GM19455 (cell line): ENCODE data around the gene PRUNE2.

Experiments used
- ATAC-seq: cut with Tn5 transposase; IDR thresholded peaks from one replicate; pipeline ENCODE4 v1.9.1; 2021; ENCODE audit not compliant: unreplicated experiment

PRUNE2 gene

DNA sequence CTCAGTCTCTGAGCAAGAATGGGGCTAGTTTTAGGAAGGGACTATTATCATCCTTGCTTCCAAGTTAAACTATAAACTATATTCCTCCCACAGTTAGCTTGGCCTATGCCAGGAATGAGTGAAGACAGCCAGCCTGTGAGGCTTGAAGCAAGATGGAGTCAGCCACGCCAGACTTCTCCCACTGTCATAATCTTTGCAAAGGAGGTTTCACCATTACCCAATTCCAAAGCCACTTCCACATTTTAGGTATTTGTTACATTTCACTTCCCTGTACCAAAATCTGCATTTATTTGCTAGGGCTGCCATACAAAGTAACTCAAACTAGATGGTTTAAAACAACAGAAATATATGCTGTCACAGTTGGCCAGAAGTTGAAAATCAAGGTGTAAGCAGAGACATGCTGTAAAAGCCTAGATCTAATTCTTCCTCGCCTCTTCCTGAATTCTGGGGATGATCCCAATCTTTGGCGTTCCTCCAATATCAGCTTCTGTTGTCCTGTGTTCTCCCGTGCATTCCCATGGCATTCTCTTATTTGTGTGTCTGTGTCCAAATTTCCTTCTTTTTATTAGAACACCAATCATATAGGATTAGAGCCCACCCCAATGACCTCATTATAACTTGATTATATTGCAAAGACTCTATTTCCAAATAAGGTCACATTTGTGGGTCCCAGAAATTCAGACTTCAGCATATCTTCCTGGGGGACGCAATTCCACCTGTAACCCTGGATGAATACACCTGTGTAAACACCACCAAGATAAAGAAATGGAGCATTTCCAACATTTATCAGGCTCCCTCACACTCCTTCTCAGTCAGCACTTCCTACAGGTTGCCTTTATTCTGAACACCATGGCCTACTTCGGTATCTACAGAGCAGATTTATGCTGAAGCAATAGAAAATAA is 320.2 kb downstream of the PRUNE2 start:
- ATAC-seq = no peak

DNA sequence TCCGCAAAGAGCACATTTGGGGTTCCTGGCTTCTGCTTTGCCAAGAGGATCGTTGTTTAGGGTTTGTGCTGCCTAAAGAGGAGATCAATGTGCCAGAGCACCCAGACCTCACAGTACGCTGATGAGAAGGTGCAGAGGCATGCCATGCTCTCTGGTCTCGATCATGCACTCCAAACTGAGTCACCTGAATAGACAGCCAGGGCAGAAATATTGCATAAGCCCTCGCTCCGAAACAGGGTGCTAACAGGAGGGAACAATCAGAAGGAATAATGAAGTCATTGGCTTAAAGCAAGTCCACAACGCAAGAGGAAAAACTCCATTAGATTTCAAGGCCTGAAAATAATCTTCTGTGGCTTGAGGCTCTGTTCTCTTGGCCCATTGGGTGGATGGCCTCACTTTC is 322.7 kb downstream of the PRUNE2 start:
- no peak for ATAC-seq

DNA sequence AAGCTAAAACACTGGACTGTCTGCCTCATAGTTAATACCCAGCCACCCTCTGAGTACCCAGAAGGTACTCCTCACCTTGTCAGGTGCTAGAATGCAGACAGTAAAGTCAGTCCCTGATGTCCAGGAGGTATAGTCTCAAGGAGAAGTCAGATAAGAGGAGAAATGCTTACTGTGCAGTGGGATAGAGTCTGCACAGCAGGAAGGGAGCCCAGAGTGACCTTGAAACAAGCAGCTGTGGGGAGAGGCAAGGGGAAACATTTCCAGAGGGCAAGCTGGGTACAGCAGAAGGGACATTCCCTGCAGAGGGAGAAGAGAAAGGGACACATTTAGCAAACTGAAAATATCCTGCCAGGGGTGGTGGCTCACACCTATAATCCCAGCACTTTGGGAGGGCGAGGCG is 324.2 kb downstream of the PRUNE2 start:
- ATAC-seq = no peak

DNA sequence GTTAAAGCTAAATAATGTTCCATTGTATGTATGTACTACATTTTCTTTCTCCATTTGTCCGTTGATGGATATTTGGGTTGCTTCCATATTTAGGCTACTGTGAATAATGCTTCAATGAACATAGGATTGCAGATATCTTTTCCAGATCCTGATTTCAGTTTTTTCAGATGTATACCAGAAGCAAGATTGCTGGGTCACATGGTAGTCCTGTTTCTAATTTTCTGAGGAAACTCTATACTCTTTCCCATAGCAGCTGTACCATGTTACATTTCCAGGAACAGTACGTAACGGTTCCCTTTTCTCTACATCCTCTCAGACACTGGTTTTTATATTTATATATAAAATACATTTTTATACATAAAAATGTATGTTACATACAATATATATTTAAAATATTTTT is 325.1 kb downstream of the PRUNE2 start:
- no peak for ATAC-seq

DNA sequence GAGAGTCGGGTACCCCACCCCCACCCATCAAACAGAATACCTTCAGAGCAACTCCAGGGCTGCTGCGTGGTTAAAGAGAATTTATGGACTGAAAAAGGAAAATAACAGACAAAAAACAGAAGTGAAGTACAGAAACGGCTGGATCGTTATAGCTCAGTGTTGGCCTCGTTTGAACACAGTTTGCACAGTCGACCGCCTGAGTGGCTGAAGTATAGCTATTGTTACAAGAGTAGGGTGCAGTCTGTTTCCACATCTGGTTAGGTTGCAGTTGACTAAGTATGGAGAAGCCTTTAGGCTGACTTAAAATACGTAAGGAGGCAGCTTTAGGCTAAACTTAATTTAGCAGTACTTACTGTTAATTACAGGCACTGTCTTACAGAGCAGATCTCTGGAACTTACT is 325.7 kb downstream of the PRUNE2 start:
- ATAC-seq = no peak

DNA sequence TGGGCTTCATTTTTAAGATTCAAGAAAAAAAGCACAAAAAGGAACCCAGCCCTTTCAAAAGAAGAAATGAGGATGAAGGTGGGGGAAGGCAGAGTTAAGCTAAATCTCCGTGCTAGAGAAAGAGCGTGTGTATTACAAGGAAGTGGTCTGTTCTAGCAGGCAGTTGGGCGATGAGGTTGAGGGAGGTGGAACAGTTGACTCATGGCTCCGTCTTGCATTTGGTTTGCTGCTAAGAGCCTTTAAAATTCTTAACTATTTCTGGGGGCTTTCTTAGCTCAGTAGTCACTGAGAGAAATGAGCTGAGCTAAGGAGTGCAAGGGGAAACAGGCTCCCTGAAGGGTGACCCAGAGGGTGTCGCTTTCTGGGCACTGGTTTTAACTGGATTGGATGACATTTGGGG is 329.6 kb downstream of the PRUNE2 start:
- peak; percentile 64 for ATAC-seq

DNA sequence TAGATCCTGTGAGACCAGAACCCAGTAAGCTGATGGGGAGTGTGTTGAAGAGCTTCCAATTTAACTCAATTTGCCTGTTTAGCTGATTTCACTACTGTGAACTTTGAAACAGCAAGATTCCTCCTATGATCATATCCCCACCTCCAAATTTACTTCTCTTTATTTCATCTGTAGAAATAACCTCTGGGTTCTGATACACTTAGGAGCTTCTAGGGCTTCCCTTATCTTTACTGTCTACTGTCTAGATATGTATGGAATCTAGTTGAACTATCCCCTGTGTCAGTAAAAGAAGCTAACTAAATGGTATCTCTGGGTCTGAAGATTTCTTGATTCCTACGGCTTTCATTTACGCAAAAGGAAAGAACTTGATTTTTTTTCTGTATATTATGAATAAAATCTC is 330.2 kb downstream of the PRUNE2 start:
- ATAC-seq = no peak

DNA sequence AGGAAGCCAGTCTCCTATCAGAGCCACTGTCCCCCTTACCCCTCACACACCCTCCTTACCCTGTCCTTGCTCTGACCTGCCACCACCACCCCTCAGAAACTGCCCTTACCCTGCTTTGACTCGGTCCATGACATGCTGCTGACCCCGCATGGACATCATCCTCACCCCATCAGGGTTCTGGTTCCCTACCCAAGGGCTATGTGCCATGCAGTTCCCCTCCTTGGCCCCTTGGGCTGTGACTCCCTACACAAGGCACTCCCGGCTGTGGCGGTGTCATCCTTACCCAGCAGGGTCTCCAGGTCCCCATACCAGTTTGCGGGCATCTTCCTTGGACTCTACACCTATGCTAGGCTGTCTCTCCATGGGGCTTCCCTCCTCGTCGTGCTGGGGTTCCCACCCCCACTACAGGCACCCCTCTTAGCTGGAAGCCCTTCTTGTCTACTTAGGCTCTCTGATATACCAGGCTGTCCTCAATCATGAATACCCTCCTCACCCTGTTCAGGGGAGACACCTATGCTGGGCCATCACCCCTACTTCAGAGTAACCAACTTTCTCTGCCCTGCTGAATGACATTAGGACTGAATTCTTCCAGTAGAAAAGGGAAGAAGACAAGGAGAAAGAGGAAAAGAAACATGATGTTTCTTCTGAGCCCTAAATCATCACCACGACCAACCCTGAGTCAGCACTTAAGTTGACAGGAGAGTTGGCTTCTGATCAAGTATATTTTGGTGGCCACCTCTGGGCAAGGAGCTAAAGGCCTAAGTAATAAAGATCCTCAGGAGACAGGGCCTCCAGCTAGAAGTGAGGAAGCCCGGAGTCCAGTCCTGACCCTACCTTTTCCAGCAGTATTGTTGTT is 331.8 kb downstream of the PRUNE2 start:
- ATAC-seq = no peak

DNA sequence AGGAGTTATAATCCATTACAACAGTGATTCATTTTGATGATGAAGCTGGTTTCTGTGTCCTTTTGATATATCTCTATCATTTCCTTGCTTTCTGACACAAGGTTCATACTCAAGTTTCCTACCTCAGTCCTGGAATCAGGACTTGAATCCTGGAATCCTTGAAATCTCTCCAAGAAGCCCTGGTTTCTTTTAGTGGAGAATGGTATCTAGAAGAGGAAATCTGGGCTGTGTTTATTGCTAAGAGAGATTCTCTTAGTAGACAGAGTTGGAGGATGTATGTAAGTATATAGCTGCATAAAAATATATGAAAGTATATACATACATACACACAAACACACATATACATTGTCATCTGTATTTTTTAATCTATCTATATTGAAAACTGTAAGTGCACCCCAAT is 332.5 kb downstream of the PRUNE2 start:
- no peak for ATAC-seq

DNA sequence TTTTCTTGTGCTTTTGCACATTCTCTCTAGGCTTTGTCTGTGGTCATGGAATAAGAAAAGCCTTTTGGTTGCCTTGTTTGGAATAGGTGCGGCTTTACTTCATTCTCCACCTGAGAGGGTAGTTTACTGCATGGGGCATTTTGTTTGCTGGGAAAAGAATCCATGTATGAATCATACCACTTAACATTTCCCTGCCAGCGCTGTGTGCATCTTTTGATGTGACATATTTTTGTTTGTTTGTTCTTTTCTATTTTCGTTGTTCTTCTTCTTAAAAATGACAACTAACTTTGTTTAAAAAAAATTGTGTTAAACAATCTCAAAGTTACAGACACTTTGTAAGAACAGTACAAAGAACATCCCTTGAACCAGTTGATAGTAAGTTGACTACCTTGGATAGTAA is 333.8 kb downstream of the PRUNE2 start:
- no peak for ATAC-seq

DNA sequence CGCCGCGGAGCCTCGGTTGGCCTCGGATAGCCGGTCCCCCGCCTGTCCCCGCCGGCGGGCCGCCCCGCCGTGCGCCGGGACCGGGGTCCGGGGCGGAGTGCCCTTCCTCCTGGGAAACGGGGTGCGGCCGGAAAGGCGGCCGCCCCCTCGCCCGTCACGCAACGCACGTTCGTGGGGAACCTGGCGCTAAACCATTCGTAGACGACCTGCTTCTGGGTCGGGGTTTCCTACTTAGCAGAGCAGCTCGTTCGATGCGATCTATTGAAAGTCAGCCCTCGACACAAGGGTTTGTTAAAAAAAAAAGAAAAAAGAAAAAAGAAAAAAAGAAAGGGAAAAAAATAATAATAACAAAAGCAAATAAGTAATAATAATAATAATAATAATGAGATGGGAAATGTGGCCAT is 334.2 kb downstream of the PRUNE2 start:
- ATAC-seq = no peak

DNA sequence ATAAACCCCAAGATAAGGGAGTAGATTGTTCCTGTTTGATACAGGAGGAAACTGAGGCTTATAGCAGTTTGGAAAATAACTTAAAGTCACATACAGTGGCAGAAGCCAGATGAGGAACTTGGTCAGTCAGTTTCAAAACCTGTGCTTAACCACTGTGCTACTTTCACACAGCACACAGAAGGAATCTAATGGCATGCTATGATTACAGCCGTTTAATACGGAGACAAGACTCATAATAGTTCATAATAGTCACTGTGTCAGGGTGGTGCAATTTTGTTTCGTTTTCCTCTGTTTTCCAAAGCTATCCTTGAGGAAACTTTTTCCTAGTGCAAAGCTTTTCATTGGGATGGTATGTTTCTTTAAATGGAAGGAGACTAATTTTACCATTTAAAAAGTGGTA is 334.6 kb downstream of the PRUNE2 start:
- ATAC-seq = peak; percentile 81

DNA sequence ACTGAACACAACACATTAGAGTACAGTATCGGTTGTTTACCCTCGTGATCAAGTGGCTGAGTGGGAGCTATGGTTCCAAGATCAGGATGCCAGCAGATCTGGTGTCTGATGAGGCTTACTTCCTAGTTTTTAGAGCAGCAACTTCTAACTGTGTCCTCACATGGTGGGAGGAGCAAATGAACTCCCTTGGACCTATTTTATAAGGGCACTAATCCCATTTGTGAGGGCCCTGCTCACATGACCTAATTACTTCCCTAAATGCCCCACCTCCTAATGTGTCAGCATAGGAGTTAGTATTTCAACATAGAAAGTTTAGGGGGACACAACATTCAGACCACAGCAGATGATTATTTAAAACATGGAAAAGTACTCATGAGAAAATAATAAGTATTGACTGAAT is 335.1 kb downstream of the PRUNE2 start:
- no peak for ATAC-seq

DNA sequence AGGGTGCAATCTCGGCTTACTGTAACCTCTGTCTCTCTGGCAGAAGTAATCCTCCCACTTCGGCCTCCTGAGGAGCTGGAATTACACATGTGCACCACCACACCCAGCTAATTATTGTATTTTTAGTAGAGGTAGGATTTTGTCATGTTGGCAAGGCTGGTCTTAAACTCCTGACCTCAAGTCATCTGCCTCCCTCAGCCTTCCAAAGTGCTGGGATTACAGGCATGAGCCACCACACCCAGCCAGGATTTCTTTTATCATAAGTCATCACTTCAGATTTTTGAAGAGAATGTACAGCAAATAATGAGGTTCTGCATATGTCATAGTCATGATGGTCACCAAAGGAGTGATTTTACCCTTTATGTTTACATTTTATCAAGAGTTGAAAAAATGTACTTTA is 338.8 kb downstream of the PRUNE2 start:
- no peak for ATAC-seq

DNA sequence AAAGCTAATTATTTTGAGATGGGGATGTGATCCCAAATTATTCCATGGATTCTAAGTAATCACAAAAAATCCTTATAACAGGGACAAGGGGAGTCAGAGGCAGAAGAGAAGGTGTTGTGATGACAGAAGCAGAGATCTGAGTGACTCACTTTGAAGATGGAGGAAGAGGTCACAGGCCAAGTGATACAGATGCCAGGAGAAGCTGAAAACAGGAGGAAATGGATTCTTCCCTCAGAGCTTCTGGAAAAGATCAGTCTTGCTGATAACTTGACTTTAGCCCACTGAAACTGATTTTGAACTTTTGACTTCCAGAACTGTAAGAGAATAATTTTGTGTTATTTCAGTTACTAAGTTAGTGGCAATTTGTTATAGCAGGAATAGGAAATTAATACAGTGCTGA is 341.6 kb downstream of the PRUNE2 start:
- ATAC-seq = no peak

DNA sequence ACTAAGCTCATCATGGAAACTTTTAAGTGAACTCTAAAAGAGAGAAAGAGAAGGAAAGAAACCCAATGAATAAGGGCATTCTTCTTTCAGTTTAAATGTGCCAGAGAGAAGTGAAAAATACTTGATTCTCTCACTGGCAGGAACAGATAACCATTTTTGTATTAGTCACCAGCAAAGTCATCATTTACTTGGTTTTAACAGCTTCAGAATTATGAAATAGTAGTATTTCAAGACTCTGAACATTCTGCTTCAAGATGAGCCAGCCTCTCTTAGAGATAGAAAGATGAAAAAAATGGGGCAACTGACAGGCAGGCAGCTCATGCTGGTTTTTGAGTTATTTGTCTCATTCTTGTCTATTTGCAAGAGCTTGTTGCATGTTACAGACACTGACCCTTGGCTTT is 343.4 kb downstream of the PRUNE2 start:
- ATAC-seq = peak; percentile 87

DNA sequence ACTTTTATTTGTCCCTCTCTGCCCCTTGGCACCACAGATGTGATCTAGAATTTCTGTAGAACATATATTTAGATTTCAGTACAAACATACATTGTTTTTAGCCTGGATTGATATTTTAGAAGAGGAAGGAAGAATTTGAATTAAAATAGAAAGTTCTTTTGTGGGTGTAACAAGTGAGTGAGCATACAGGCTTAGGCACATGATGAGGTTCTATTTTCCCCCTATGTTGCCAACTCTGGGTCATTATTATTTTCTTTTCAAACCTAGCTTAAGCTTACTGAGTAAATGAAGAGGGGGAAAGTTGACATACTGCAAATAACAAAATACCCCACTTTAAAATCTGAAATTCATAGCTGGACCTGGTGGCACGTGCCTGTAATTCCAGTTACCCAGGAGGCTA is 344.0 kb downstream of the PRUNE2 start:
- no peak for ATAC-seq
